Mesenchymal stem cell (in vitro differentiated cells and primary cell): ENCODE measurements around the gene SETD1B.

ENCODE experiments used
- DNase-seq: peaks from one replicate; pipeline ENCODE4 v3.0.0-alpha.2; 2013
- H2AFZ ChIP-seq: one replicate; pipeline ENCODE4 v1.6.1; 2013; ENCODE audit warnings: low read depth, mild to moderate bottlenecking, control low read depth, inconsistent platforms, low read length, moderate library complexity
- H2AK5ac ChIP-seq: 2 replicates; pipeline ENCODE4 v1.6.1; 2013; ENCODE audit warnings: low read length, moderate library complexity, mild to moderate bottlenecking, inconsistent platforms; ENCODE audit not compliant: severe bottlenecking
- H2BK120ac ChIP-seq: one replicate; pipeline ENCODE4 v1.6.1; 2013; ENCODE audit warnings: low read depth, mild to moderate bottlenecking, inconsistent platforms, low read length, moderate library complexity
- H2BK12ac ChIP-seq, 2 experiments: one replicate each; pipeline ENCODE4 v1.6.1; 2013; ENCODE audit warnings: inconsistent platforms in 2 of 2, low read length in 2 of 2, mild to moderate bottlenecking in 2 of 2, moderate library complexity in 2 of 2, control low read depth in 1 of 2
- H2BK15ac ChIP-seq: one replicate; pipeline ENCODE4 v1.6.1; 2013; ENCODE audit warnings: mild to moderate bottlenecking, low read depth, inconsistent platforms; ENCODE audit not compliant: poor library complexity, severe bottlenecking
- H2BK5ac ChIP-seq: 2 replicates; pipeline ENCODE4 v1.6.1; 2013; ENCODE audit warnings: low read depth, mild to moderate bottlenecking, low read length, control low read depth, inconsistent platforms; ENCODE audit not compliant: poor library complexity, severe bottlenecking
- H3K14ac ChIP-seq, 2 experiments: one replicate each; pipeline ENCODE4 v1.6.1; 2013; ENCODE audit warnings: inconsistent platforms in 2 of 2, low read length in 2 of 2, control low read depth in 1 of 2, mild to moderate bottlenecking in 1 of 2, moderate library complexity in 1 of 2
- H3K18ac ChIP-seq, 2 experiments: one replicate each; pipeline ENCODE4 v1.6.1; 2013; ENCODE audit warnings: inconsistent platforms in 2 of 2, low read length in 2 of 2, control low read depth in 1 of 2, low read depth in 1 of 2, mild to moderate bottlenecking in 1 of 2
- H3K23ac ChIP-seq, 2 experiments: one replicate each; pipeline ENCODE4 v1.6.1; 2013; ENCODE audit warnings: inconsistent platforms in 2 of 2, low read length in 2 of 2, mild to moderate bottlenecking in 2 of 2, moderate library complexity in 2 of 2, control low read depth in 1 of 2
- H3K27ac ChIP-seq: 2 replicates; pipeline ENCODE4 v1.5.1; 2013; ENCODE audit warnings: mild to moderate bottlenecking, moderate library complexity, low read length, control low read depth, inconsistent platforms; ENCODE audit not compliant: poor library complexity, severe bottlenecking
- H3K27me3 ChIP-seq, 2 experiments: 2 replicates each; pipeline versions ENCODE4 v1.6.1 to v1.7.0; 2013; ENCODE audit warnings: low read length in 2 of 2, mild to moderate bottlenecking in 2 of 2, moderate library complexity in 2 of 2, control low read depth in 1 of 2, inconsistent platforms in 1 of 2; ENCODE audit not compliant: control insufficient read depth in 1 of 2, insufficient read depth in 1 of 2
- H3K36me3 ChIP-seq, 2 experiments: 2 replicates each; pipeline versions ENCODE4 v1.6.1 to v1.7.0; 2013; ENCODE audit warnings: low read length in 2 of 2, control low read depth in 1 of 2, inconsistent platforms in 1 of 2, low read depth in 1 of 2, mild to moderate bottlenecking in 1 of 2; ENCODE audit not compliant: insufficient read depth in 2 of 2, control insufficient read depth in 1 of 2
- H3K4ac ChIP-seq, 2 experiments: one replicate each; pipeline ENCODE4 v1.6.1; 2013; ENCODE audit warnings: inconsistent platforms in 2 of 2, low read length in 2 of 2, mild to moderate bottlenecking in 2 of 2, moderate library complexity in 2 of 2, control low read depth in 1 of 2, low read depth in 1 of 2
- H3K4me1 ChIP-seq: 2 replicates; pipeline ENCODE4 v1.6.1; 2013; ENCODE audit warnings: low read depth, low read length, control low read depth; ENCODE audit not compliant: control insufficient read depth, insufficient read depth
- H3K4me2 ChIP-seq: 2 replicates; pipeline ENCODE4 v1.6.1; 2013; ENCODE audit warnings: low read length, mild to moderate bottlenecking, inconsistent platforms; ENCODE audit not compliant: poor library complexity, severe bottlenecking
- H3K4me3 ChIP-seq, 2 experiments: 2 replicates each; pipeline versions ENCODE4 v1.5.1 to v1.7.0; 2013; ENCODE audit warnings: low read length in 2 of 2, mild to moderate bottlenecking in 2 of 2, control low read depth in 1 of 2, low read depth in 1 of 2; ENCODE audit not compliant: insufficient read depth in 1 of 2
- H3K79me1 ChIP-seq: replicated peaks from 2 replicates; pipeline ENCODE4 v1.6.1; 2013; ENCODE audit warnings: mild to moderate bottlenecking, control low read depth, low read length, inconsistent platforms; ENCODE audit not compliant: poor library complexity, severe bottlenecking
- H3K9ac ChIP-seq: 2 replicates; pipeline ENCODE4 v1.7.0; 2013; ENCODE audit warnings: mild to moderate bottlenecking, low read length, moderate library complexity
- H3K9me3 ChIP-seq: 2 replicates; pipeline ENCODE4 v1.7.0; 2013; ENCODE audit warnings: mild to moderate bottlenecking, low read length; ENCODE audit not compliant: control insufficient read depth
- H4K8ac ChIP-seq: one replicate; pipeline ENCODE4 v1.6.1; 2013; ENCODE audit warnings: inconsistent platforms, mild to moderate bottlenecking, low read length, moderate library complexity
- H4K91ac ChIP-seq: one replicate; pipeline ENCODE4 v1.6.1; 2013; ENCODE audit warnings: mild to moderate bottlenecking, low read length, inconsistent platforms
- WGBS: methylation state at CpG from one replicate; pipeline ENCODE4 v1.1.7; 2013; ENCODE audit warnings: mixed read lengths; 5-methylcytosine and 5-hydroxymethylcytosine counted together

SETD1B gene

GRCh38 chr12:121802485-121802842, 1.3 kb upstream of the SETD1B start:
- Histone ChIP-seq H3K36me3 (peaks cover 17 to 26% of the 10 kb centered on the region in 2 experiments), H3K23ac (no peak overlapping the region), H3K27ac (peak overlapping the region; percentile 99), H3K27me3 (no peaks in the 10 kb centered on the region), H3K4me2 (peak overlapping the region; percentile 67), H2BK15ac (no peak overlapping the region), H2AFZ (no peak overlapping the region), H4K8ac (no peak overlapping the region), H3K4me3 (peak overlapping the region in 1 of 2 experiments; percentile 85), H2BK120ac (no peak overlapping the region), H3K9ac (peak overlapping the region; percentile 99), H3K9me3 (no peaks in the 10 kb centered on the region), H2BK5ac (no peak overlapping the region), H4K91ac (no peak overlapping the region), H3K79me1 (peaks cover 3% of the 10 kb centered on the region), H2BK12ac (no peak overlapping the region), H3K4ac (peak overlapping the region in 1 of 2 experiments; percentile 76), H3K18ac (peak overlapping the region in 1 of 2 experiments; percentile 88), H3K4me1 (peaks cover 34% of the 10 kb centered on the region), H2AK5ac (peak overlapping the region; percentile 97), H3K14ac (no peak overlapping the region)
- no peak for DNase-seq
- no CpG with 5 or more reads among the region's 1 CpG for WGBS

GRCh38 chr12:121802843-121803698, 738 bp upstream of the SETD1B start:
- H3K9ac ChIP-seq = peak overlapping the region; percentile 99
- H3K9me3 ChIP-seq = no peaks in the 10 kb centered on the region
- peak overlapping the region in 1 of 2 experiments; percentile 92 for H3K23ac ChIP-seq
- peak overlapping the region in 1 of 2 experiments; percentile 98 for H3K14ac ChIP-seq
- peak overlapping the region; percentile 96 for H4K8ac ChIP-seq
- peak overlapping the region; percentile 93 for H4K91ac ChIP-seq
- H2BK12ac ChIP-seq = peak overlapping the region in 1 of 2 experiments; percentile 65
- H3K79me1 ChIP-seq = peaks cover 5% of the 10 kb centered on the region
- peak overlapping the region; percentile 95 for H3K18ac ChIP-seq
- H3K4me3 ChIP-seq = peak overlapping the region; percentile 79 to 85
- H2AK5ac ChIP-seq = peak overlapping the region; percentile 97
- H2BK120ac ChIP-seq = peak overlapping the region; percentile 96
- H3K4me1 ChIP-seq = peaks cover 31% of the 10 kb centered on the region
- H2AFZ ChIP-seq = no peak overlapping the region
- H3K27ac ChIP-seq = peak overlapping the region; percentile 99
- peak overlapping the region; percentile 78 for H2BK15ac ChIP-seq
- WGBS = under 1% methylated on average over 46 of the region's 65 CpGs
- peak overlapping the region; percentile 90 to 91 for H3K4ac ChIP-seq
- H2BK5ac ChIP-seq = peak overlapping the region; percentile 88
- peak overlapping the region; percentile 90 for H3K4me2 ChIP-seq
- DNase-seq = peak; percentile 98
- peaks cover 21 to 26% of the 10 kb centered on the region in 2 experiments for H3K36me3 ChIP-seq
- no peaks in the 10 kb centered on the region for H3K27me3 ChIP-seq

GRCh38 chr12:121804417-121805111, 755 bp downstream of the SETD1B start:
- Histone ChIP-seq H3K18ac (peak overlapping the region; percentile 75 to 79), H3K4me3 (peak overlapping the region; percentile 79 to 81), H3K4me1 (peaks cover 18% of the 10 kb centered on the region), H2BK15ac (peak overlapping the region; percentile 69), H4K91ac (no peak overlapping the region), H3K23ac (peak overlapping the region in 1 of 2 experiments; percentile 86), H3K14ac (peak overlapping the region; percentile 74 to 96), H3K9me3 (no peaks in the 10 kb centered on the region), H2BK5ac (peak overlapping the region; percentile 67), H2AFZ (no peak overlapping the region), H3K36me3 (peaks cover 26 to 34% of the 10 kb centered on the region in 2 experiments), H3K4ac (peak overlapping the region in 1 of 2 experiments; percentile 71), H3K9ac (peak overlapping the region; percentile 92), H3K4me2 (peak overlapping the region; percentile 99), H2BK12ac (peak overlapping the region in 1 of 2 experiments; percentile 47), H3K27me3 (no peaks in the 10 kb centered on the region), H2AK5ac (no peak overlapping the region), H3K27ac (peak overlapping the region; percentile 64), H4K8ac (peak overlapping the region; percentile 64), H2BK120ac (peak overlapping the region; percentile 96), H3K79me1 (peaks cover 11% of the 10 kb centered on the region)
- DNase-seq = peak; percentile 57
- under 1% methylated on average over 32 of the region's 63 CpGs for WGBS
